ENCODE measurements around the gene ST8SIA1. TPM values are rescaled to one million over a fixed set of nuclear protein-coding genes. Genes with fewer than 3 reads are reported as not detected.

ST8SIA1 gene
- total RNA-seq, 3 donors from 2014 or later, result 3.2 to 23.8 (median 3.2) TPM

- no peak overlapping the region for H3K4me3 ChIP-seq
- no peaks in the 10 kb centered on the region for H3K9me3 ChIP-seq
- ATAC-seq (no peak), DNase-seq (no peak)
- TF ChIP-seq, protein P1, sequence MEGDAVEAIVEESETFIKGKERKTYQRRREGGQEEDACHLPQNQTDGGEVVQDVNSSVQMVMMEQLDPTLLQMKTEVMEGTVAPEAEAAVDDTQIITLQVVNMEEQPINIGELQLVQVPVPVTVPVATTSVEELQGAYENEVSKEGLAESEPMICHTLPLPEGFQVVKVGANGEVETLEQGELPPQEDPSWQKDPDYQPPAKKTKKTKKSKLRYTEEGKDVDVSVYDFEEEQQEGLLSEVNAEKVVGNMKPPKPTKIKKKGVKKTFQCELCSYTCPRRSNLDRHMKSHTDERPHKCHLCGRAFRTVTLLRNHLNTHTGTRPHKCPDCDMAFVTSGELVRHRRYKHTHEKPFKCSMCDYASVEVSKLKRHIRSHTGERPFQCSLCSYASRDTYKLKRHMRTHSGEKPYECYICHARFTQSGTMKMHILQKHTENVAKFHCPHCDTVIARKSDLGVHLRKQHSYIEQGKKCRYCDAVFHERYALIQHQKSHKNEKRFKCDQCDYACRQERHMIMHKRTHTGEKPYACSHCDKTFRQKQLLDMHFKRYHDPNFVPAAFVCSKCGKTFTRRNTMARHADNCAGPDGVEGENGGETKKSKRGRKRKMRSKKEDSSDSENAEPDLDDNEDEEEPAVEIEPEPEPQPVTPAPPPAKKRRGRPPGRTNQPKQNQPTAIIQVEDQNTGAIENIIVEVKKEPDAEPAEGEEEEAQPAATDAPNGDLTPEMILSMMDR (IDR thresholded peaks at IDR 0.05), result no peak
- no peaks in the 10 kb centered on the region for H3K4me1 ChIP-seq (ENCODE audit: low read depth)
- H3K36me3 ChIP-seq (ENCODE audit: low read depth), result no peaks in the 10 kb centered on the region
- intact Hi-C loops (cut with DNase I, micrococcal nuclease), result no loop called here
These were observed 104.2 kb downstream of the ST8SIA1 start for GRCh38 chr12:22230280-22230794.

- ATAC-seq (no peak), DNase-seq (no peak)
- no peaks in the 10 kb centered on the region for H3K4me1 ChIP-seq (ENCODE audit: low read depth)
- no peak overlapping the region for H3K4me3 ChIP-seq
- H3K9me3 ChIP-seq, result no peaks in the 10 kb centered on the region
- no peaks in the 10 kb centered on the region for H3K36me3 ChIP-seq (ENCODE audit: low read depth)
- TF ChIP-seq, protein P1 (IDR thresholded peaks at IDR 0.05), result no peak
- intact Hi-C loops (cut with DNase I, micrococcal nuclease), result no loop called here
These were observed 104.7 kb downstream of the ST8SIA1 start for GRCh38 chr12:22229652-22230279.

DNA sequence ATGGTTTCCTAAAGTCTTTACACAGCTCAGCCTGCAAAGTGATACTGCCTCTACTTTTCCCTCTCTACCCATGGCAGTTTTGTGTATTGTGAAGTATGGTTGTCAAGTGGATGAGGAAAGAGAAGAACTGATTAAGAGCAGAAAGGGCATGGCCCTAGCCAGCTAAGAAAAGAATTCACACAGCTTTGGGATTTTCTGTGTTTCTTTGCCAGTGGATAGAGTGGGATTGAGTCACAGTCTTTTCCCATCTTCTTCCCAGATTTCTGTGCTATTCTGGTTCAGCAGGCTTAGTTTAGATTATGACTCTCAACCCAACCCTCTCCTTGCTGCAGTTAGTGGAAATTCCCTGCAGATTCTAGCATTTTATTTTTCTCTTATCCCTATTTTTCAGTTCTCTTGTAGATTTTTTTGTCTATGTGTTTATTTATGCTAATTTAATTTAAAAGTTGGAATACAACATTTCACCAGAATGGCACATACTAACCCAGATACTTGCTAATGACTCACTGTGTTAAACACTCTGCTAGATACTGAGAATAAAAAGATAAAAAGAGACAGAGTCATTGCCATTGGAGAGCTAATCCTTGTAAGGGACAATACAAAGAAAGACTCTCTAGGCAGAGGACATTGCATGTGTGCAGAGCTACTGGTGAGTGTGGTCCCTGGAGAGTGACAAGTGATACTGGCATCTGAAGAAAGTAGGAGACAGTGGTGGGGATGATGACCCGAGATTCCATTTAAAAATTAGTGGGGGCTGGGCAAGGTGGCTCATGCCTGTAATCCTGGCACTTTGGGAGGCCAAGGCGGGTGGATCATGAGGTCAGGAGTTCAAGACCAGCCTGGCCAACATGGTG is 106.3 kb downstream of the ST8SIA1 start:
- TF ChIP-seq, protein P1 (IDR thresholded peaks at IDR 0.05), result no peak
- intact Hi-C loops (cut with DNase I, micrococcal nuclease), result no loop called here

DNA sequence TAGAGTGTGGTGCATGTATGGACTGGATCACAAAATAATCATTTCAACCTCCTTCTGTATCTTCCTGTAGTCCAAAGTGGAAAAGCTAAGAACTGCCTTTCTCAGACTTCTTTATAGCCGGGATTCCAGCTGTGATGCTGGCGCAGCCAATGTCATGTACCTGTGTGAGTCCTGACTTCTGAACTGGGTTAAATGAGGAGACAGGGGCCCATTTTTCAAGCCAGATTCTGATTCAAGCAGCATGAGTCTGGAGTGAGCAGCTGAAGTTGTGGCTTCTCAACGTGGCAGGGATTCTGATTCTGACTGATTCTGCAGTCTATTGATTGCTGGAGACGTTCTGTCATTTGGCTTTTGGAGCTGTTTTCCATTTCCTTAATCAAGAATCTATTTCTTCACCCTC is 111.2 kb downstream of the ST8SIA1 start:
- Histone ChIP-seq H3K36me3 (ENCODE audit: low read depth) (no peaks in the 10 kb centered on the region), H3K9me3 (no peaks in the 10 kb centered on the region), H3K4me3 (no peak overlapping the region), H3K4me1 (ENCODE audit: low read depth) (no peaks in the 10 kb centered on the region)
- ATAC-seq (no peak), DNase-seq (no peak)
- intact Hi-C loops (cut with DNase I, micrococcal nuclease), result no loop called here
- TF ChIP-seq, protein P1 (IDR thresholded peaks at IDR 0.05), result no peak

More for the DNA sequence above, 106.3 kb downstream of the ST8SIA1 start:
- Histone ChIP-seq H3K4me3 (no peak overlapping the region), H3K4me1 (ENCODE audit: low read depth) (no peaks in the 10 kb centered on the region), H3K9me3 (no peaks in the 10 kb centered on the region), H3K36me3 (ENCODE audit: low read depth) (no peaks in the 10 kb centered on the region)
- no peak for DNase-seq
- no peak for ATAC-seq

GRCh38 chr12:22217556-22217955 is 117.0 kb downstream of the ST8SIA1 start:
- ATAC-seq (no peak), DNase-seq (no peak)
- no peaks in the 10 kb centered on the region for H3K36me3 ChIP-seq (ENCODE audit: low read depth)
- TF ChIP-seq, protein P1 (IDR thresholded peaks at IDR 0.05), result no peak
- no peaks in the 10 kb centered on the region for H3K9me3 ChIP-seq
- intact Hi-C loops (cut with DNase I, micrococcal nuclease), result no loop called here
- no peaks in the 10 kb centered on the region for H3K4me1 ChIP-seq (ENCODE audit: low read depth)
- H3K4me3 ChIP-seq, result no peak overlapping the region
